ENCODE measurements around the gene ARHGAP26.

ARHGAP26 gene

GRCh38 chr5:142856269-142856782 lies 86.1 kb downstream of the ARHGAP26 start:
- DNase-seq = no peak

- DNase-seq = no peak
Observed at GRCh38 chr5:142857405-142857804, 87.2 kb downstream of the ARHGAP26 start.

- DNase-seq = no peak
Observed at GRCh38 chr5:142859037-142859436, 88.9 kb downstream of the ARHGAP26 start.

GRCh38 chr5:142860270-142860669 lies 90.1 kb downstream of the ARHGAP26 start:
- DNase-seq = no peak

- no peak for DNase-seq
Observed at GRCh38 chr5:142861011-142861410, 90.8 kb downstream of the ARHGAP26 start.

GRCh38 chr5:142862594-142862993 lies 92.4 kb downstream of the ARHGAP26 start:
- DNase-seq = no peak

GRCh38 chr5:142863856-142864255 lies 93.7 kb downstream of the ARHGAP26 start:
- no peak for DNase-seq

GRCh38 chr5:142864290-142865260 lies 94.4 kb downstream of the ARHGAP26 start:
- no peak for DNase-seq

- no peak for DNase-seq
Observed at GRCh38 chr5:142865631-142866030, 95.5 kb downstream of the ARHGAP26 start.

GRCh38 chr5:142866563-142867275 lies 96.5 kb downstream of the ARHGAP26 start:
- no peak for DNase-seq

- DNase-seq = no peak
Observed at GRCh38 chr5:142869886-142870285, 99.7 kb downstream of the ARHGAP26 start.

- DNase-seq = no peak
Observed at GRCh38 chr5:142870532-142871362, 100.6 kb downstream of the ARHGAP26 start.

- no peak for DNase-seq
Observed at GRCh38 chr5:142871363-142872193, 101.4 kb downstream of the ARHGAP26 start.

GRCh38 chr5:142872217-142872616 lies 102.0 kb downstream of the ARHGAP26 start:
- no peak for DNase-seq

GRCh38 chr5:142872795-142873194 lies 102.6 kb downstream of the ARHGAP26 start:
- no peak for DNase-seq

- no peak for DNase-seq
Observed at GRCh38 chr5:142873831-142874230, 103.7 kb downstream of the ARHGAP26 start.

- DNase-seq = no peak
Observed at GRCh38 chr5:142874540-142874939, 104.4 kb downstream of the ARHGAP26 start.

- no peak for DNase-seq
Observed at GRCh38 chr5:142875936-142876335, 105.8 kb downstream of the ARHGAP26 start.

GRCh38 chr5:142876817-142877216 lies 106.6 kb downstream of the ARHGAP26 start:
- no peak for DNase-seq

GRCh38 chr5:142878111-142878510 lies 107.9 kb downstream of the ARHGAP26 start:
- DNase-seq = no peak

GRCh38 chr5:142878638-142879037 lies 108.5 kb downstream of the ARHGAP26 start:
- no peak for DNase-seq
